Neural progenitor cell (in vitro differentiated cells): ENCODE data around the gene HIRA. TPM values are rescaled to one million over a fixed set of nuclear protein-coding genes. Genes with fewer than 3 reads are reported as not detected.
"Not testable (repeated sequence)": the region's sequence is repeated elsewhere in the genome, so short reads cannot be mapped to it uniquely, and the experiment has no call there.

Experiments
- DNase-seq: peaks from one replicate; pipeline ENCODE4 v3.0.0-alpha.2; 2016; ENCODE audit warnings: low spot score
- H2AFZ ChIP-seq: fragments of 200-600 bp; sonication (generic); replicated peaks from 2 replicates; pipeline ENCODE4 v1.6.1; 2016; ENCODE audit warnings: antibody characterized with exemption
- H3F3A ChIP-seq: fragments of 200-600 bp; sonication (generic); 2 replicates; pipeline ENCODE4 v1.6.1; 2016; ENCODE audit warnings: antibody characterized with exemption, low read depth
- H3K27ac ChIP-seq: fragments of 200-600 bp; sonication (generic); 2 replicates; pipeline ENCODE4 v1.5.1; 2016; ENCODE audit warnings: mild to moderate bottlenecking
- H3K27me3 ChIP-seq: fragments of 200-600 bp; sonication (generic); 2 replicates; pipeline ENCODE4 v1.6.1; 2016; ENCODE audit warnings: mild to moderate bottlenecking, moderate library complexity
- H3K36me3 ChIP-seq: fragments of 200-600 bp; sonication (generic); 2 replicates; pipeline ENCODE4 v1.5.1; 2016
- H3K4me1 ChIP-seq: fragments of 200-600 bp; sonication (generic); 2 replicates; pipeline ENCODE4 v1.6.1; 2016; ENCODE audit warnings: mixed run types
- H3K4me2 ChIP-seq: fragments of 200-600 bp; sonication (generic); 2 replicates; pipeline ENCODE4 v1.6.1; 2016
- H3K4me3 ChIP-seq: fragments of 200-600 bp; sonication (generic); 2 replicates; pipeline ENCODE4 v1.5.1; 2016
- H3K79me2 ChIP-seq: fragments of 200-600 bp; sonication (generic); 2 replicates; pipeline ENCODE4 v1.6.1; 2016; ENCODE audit warnings: low read depth
- H3K9ac ChIP-seq: fragments of 200-600 bp; sonication (generic); 2 replicates; pipeline ENCODE4 v1.6.1; 2016
- H3K9me3 ChIP-seq: fragments of 200-600 bp; sonication (generic); 2 replicates; pipeline ENCODE4 v1.5.1; 2016; ENCODE audit warnings: low read depth
- H4K20me1 ChIP-seq: fragments of 200-600 bp; sonication (generic); 2 replicates; pipeline ENCODE4 v1.6.1; 2016; ENCODE audit warnings: low read depth
- H3K27ac Mint-ChIP-seq: 3 replicates; pipeline ENCODE4 v1.8.0; 2021; ENCODE audit warnings: mixed read lengths
- H3K27me3 Mint-ChIP-seq: 2 replicates; pipeline ENCODE4 v1.8.0; 2022; ENCODE audit warnings: low read depth, mild to moderate bottlenecking, inconsistent platforms, moderate library complexity, mixed read lengths; ENCODE audit not compliant: insufficient read depth
- H3K36me3 Mint-ChIP-seq: 3 replicates; pipeline ENCODE4 v1.8.0; 2021; ENCODE audit warnings: mixed read lengths
- H3K4me1 Mint-ChIP-seq: 3 replicates; pipeline ENCODE4 v1.8.0; 2021; ENCODE audit warnings: mixed read lengths
- H3K4me3 Mint-ChIP-seq: 3 replicates; pipeline ENCODE4 v1.8.0; 2021; ENCODE audit warnings: mild to moderate bottlenecking, moderate library complexity, mixed read lengths
- H3K9me3 Mint-ChIP-seq: 3 replicates; pipeline ENCODE4 v1.8.0; 2020; ENCODE audit warnings: mixed read lengths
- EZH2 ChIP-seq: fragments of 200-600 bp; sonication (generic); IDR thresholded peaks from 2 replicates; pipeline ENCODE4 v1.6.1; 2017; ENCODE audit warnings: antibody characterized with exemption, mild to moderate bottlenecking, moderate library complexity
- EZH2phosphoT487 ChIP-seq: fragments of 200-600 bp; sonication (generic); IDR thresholded peaks from 2 replicates; pipeline ENCODE4 v1.6.1; 2017; ENCODE audit warnings: antibody characterized with exemption
- total RNA-seq: library from RNA; depleted of rRNA; stranded (reverse); fragments of >200 nt; gene quantifications from 2 replicates; pipeline ENCODE4 v1.2.3, GENCODE V29; 2015; ENCODE audit warnings: low replicate concordance
- TF ChIP-seq, protein P1 (sequence below): fragments of 200-600 bp; sonication (generic); IDR thresholded peaks from 2 replicates; pipeline ENCODE4 v1.5.1; 2017; ENCODE audit warnings: antibody characterized with exemption, mild to moderate bottlenecking

The HIRA gene
- total RNA-seq, 1 donor from 2014 or later = 18.9 TPM

DNA sequence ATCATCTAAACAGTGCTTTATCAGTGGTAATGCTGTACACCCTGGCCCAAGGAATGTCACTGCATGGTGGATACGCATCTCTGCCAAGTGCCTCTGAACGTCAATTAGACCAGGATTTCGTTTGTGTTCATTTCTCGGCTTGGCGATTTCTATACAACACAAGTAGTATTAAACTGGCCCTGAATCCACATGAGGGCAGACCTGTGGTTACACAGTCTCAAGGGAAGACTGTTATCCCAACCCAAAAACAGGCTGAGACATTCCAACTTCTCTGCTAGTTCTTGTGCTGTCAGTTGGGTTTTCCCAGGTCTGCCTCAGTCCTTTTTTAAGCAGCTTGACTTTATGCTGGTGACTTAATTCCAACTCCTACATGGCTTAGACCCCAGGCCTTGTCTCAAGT, 58.1 kb downstream of the HIRA start:
- Mint-ChIP-seq H3K9me3 (no peaks in the 10 kb centered on the region), H3K4me1 (no peaks in the 10 kb centered on the region), H3K27ac (no peak overlapping the region), H3K36me3 (peaks cover 33% of the 10 kb centered on the region), H3K27me3 (no peaks in the 10 kb centered on the region), H3K4me3 (no peak overlapping the region)
- H3K4me2 ChIP-seq = no peak overlapping the region
- no peaks in the 10 kb centered on the region for H3K27me3 ChIP-seq
- H3K4me3 ChIP-seq = no peak overlapping the region
- no peaks in the 10 kb centered on the region for H4K20me1 ChIP-seq
- no peaks in the 10 kb centered on the region for H3K9me3 ChIP-seq
- peaks cover 7% of the 10 kb centered on the region for H3K36me3 ChIP-seq
- DNase-seq = no peak
- no peaks in the 10 kb centered on the region for H3K4me1 ChIP-seq
- no peak overlapping the region for H3K9ac ChIP-seq
- no peak overlapping the region for H2AFZ ChIP-seq
- no peaks in the 10 kb centered on the region for H3K79me2 ChIP-seq
- no peaks in the 10 kb centered on the region for H3F3A ChIP-seq
- TF ChIP-seq EZH2phosphoT487 = no peak
- no peak for TF ChIP-seq EZH2
- TF ChIP-seq, protein P1, sequence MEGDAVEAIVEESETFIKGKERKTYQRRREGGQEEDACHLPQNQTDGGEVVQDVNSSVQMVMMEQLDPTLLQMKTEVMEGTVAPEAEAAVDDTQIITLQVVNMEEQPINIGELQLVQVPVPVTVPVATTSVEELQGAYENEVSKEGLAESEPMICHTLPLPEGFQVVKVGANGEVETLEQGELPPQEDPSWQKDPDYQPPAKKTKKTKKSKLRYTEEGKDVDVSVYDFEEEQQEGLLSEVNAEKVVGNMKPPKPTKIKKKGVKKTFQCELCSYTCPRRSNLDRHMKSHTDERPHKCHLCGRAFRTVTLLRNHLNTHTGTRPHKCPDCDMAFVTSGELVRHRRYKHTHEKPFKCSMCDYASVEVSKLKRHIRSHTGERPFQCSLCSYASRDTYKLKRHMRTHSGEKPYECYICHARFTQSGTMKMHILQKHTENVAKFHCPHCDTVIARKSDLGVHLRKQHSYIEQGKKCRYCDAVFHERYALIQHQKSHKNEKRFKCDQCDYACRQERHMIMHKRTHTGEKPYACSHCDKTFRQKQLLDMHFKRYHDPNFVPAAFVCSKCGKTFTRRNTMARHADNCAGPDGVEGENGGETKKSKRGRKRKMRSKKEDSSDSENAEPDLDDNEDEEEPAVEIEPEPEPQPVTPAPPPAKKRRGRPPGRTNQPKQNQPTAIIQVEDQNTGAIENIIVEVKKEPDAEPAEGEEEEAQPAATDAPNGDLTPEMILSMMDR = no peak
- no peak overlapping the region for H3K27ac ChIP-seq

DNA sequence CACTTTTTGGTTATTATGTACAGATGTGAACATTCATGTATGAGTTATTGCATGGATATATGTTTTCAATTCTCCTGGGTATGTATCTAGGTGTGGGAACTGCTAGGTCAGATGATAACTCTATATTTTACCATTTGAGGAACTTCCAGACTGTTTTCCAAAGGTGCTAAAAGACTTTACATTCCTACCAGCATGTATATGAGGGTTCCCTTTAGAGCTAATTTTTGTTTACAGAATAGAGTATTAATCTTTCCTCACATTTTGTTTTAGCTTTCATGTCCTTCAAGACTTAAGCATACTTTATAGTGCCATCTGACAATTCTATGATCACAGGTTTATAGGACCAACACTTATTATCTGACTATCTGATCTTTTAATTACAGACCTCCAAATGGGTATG, 59.6 kb downstream of the HIRA start:
- no peak overlapping the region for H2AFZ ChIP-seq
- H3K27me3 Mint-ChIP-seq = peaks cover 2% of the 10 kb centered on the region
- H3K36me3 Mint-ChIP-seq = peaks cover 38% of the 10 kb centered on the region
- H3K27me3 ChIP-seq = no peaks in the 10 kb centered on the region
- no peaks in the 10 kb centered on the region for H3K9me3 Mint-ChIP-seq
- no peak overlapping the region for H3K9ac ChIP-seq
- H3K79me2 ChIP-seq = no peaks in the 10 kb centered on the region
- H3K36me3 ChIP-seq = peaks cover 7% of the 10 kb centered on the region
- no peaks in the 10 kb centered on the region for H3K4me1 ChIP-seq
- no peaks in the 10 kb centered on the region for H3K4me1 Mint-ChIP-seq
- no peaks in the 10 kb centered on the region for H3K9me3 ChIP-seq
- H3K4me3 Mint-ChIP-seq = no peak overlapping the region
- H3K4me2 ChIP-seq = no peak overlapping the region
- DNase-seq = no peak
- H3F3A ChIP-seq = no peaks in the 10 kb centered on the region
- no peak overlapping the region for H3K27ac ChIP-seq
- no peak overlapping the region for H3K4me3 ChIP-seq
- TF ChIP-seq EZH2 = no peak
- H4K20me1 ChIP-seq = no peaks in the 10 kb centered on the region
- no peak overlapping the region for H3K27ac Mint-ChIP-seq

DNA sequence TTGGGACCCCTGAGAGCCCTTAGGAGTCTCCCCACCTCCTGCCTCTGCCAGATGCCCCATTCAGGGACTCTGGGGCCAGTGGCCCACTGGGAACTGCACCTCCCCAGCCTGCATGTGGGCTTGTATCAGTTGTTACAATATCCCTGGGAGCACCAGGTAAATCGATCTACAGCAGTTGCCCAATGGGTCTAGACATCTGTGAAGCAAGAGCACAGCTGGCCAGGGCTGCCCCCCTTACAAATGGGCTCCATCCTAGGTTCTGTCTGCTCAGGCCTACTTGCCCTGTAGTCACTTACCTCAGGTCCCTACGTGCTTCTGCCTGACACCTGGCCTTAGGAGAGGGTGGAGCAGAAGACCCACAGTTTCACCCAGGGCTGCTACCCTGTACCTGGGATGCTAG, 62.7 kb downstream of the HIRA start:
- H3K36me3 ChIP-seq = peaks cover 7% of the 10 kb centered on the region
- H2AFZ ChIP-seq = no peak overlapping the region
- no peak for DNase-seq
- no peaks in the 10 kb centered on the region for H3K27me3 ChIP-seq
- no peaks in the 10 kb centered on the region for H3K9me3 Mint-ChIP-seq
- H3F3A ChIP-seq = no peaks in the 10 kb centered on the region
- peaks cover 27% of the 10 kb centered on the region for H3K36me3 Mint-ChIP-seq
- no peak overlapping the region for H3K27ac ChIP-seq
- H3K4me1 ChIP-seq = no peaks in the 10 kb centered on the region
- H3K4me3 Mint-ChIP-seq = no peak overlapping the region
- no peak overlapping the region for H3K9ac ChIP-seq
- H4K20me1 ChIP-seq = no peaks in the 10 kb centered on the region
- no peak overlapping the region for H3K27ac Mint-ChIP-seq
- TF ChIP-seq, protein P1 = no peak
- no peak for TF ChIP-seq EZH2phosphoT487
- no peaks in the 10 kb centered on the region for H3K4me1 Mint-ChIP-seq
- no peaks in the 10 kb centered on the region for H3K9me3 ChIP-seq
- no peak overlapping the region for H3K4me3 ChIP-seq
- H3K27me3 Mint-ChIP-seq = peaks cover 2% of the 10 kb centered on the region
- H3K79me2 ChIP-seq = no peaks in the 10 kb centered on the region
- H3K4me2 ChIP-seq = no peak overlapping the region

DNA sequence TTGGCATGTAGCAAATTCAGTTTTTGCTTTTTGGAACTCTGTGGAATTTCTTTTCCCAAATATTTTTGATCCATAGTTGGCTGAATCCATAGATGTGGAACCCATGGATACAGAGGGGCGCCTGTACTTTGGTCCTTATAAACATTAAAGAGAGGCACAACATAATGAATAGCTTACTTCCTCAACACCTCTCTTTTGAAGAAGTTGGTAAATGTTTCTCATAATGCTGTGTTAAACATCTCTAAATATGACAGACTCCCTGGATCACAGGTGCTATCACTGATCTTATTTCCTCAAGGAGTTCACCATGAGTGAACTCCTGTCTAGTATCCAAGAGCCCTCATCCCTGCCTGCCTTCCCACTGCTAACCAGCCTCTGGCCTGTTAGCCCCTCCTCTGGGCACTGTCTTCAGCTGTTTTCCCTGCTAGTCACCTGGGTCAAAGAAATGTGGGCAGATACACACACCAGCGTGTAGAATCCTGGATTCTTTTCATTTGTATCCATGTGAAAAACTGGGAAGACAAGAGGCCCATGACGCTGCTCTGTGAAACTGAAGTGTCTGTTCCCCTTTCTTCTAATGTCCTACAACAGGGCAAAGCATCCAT, 63.7 kb downstream of the HIRA start:
- Mint-ChIP-seq H3K9me3 (no peaks in the 10 kb centered on the region), H3K4me1 (no peaks in the 10 kb centered on the region), H3K27ac (no peak overlapping the region), H3K27me3 (peaks cover 2% of the 10 kb centered on the region), H3K36me3 (peaks cover 23% of the 10 kb centered on the region), H3K4me3 (no peak overlapping the region)
- Histone ChIP-seq H3K27ac (no peak overlapping the region), H3K9ac (no peak overlapping the region), H3F3A (no peaks in the 10 kb centered on the region), H3K36me3 (peaks cover 7% of the 10 kb centered on the region), H3K4me2 (no peak overlapping the region), H3K4me3 (no peak overlapping the region), H3K27me3 (no peaks in the 10 kb centered on the region), H3K79me2 (no peaks in the 10 kb centered on the region), H4K20me1 (no peaks in the 10 kb centered on the region), H3K9me3 (no peaks in the 10 kb centered on the region), H3K4me1 (no peaks in the 10 kb centered on the region), H2AFZ (no peak overlapping the region)
- DNase-seq = no peak
- TF ChIP-seq EZH2phosphoT487 (no peak), EZH2 (no peak)
- TF ChIP-seq, protein P1 = no peak

DNA sequence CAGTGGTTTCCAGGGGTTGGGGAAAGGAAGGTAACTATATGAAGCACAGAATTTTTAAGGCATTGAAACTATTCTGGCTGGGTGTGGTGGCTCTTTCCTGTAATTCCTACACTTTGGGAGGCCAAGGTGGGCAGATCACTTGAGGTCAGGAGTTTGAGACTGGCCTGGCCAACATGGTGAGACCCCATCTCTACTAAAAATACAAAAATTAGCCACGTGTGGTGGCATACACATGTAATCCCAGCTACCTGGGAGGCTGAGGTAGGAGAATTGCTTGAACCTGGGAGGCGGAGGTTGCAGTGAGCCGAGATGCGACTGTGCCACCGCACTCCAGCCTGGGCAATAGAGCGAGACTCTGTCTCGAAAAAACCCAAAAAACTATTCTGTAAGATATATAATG, 68.0 kb downstream of the HIRA start:
- not testable (repeated sequence) for H3F3A ChIP-seq, H3K27me3 Mint-ChIP-seq, H3K9ac ChIP-seq, H3K27ac Mint-ChIP-seq, H3K4me3 Mint-ChIP-seq, H3K4me3 ChIP-seq, H3K36me3 ChIP-seq, H3K9me3 ChIP-seq, H3K79me2 ChIP-seq, H3K4me1 ChIP-seq, H3K27me3 ChIP-seq, H3K4me1 Mint-ChIP-seq, H3K4me2 ChIP-seq, H3K9me3 Mint-ChIP-seq, DNase-seq, H4K20me1 ChIP-seq, H2AFZ ChIP-seq, H3K27ac ChIP-seq
- peaks cover 23% of the 10 kb centered on the region for H3K36me3 Mint-ChIP-seq
